Activated CD8-positive, alpha-beta memory T cell treated with anti-CD3 and anti-CD28 coated beads for 48 hours (primary cell): ENCODE data around the gene OR10AD1.
A peak's percentile ranks its signal among the peaks of the same experiment; 100 is the strongest.
"Not testable (repeated sequence)": the region's sequence is repeated elsewhere in the genome, so short reads cannot be mapped to it uniquely, and the experiment has no call there.

Experiments
- DNase-seq, 3 experiments: peaks; one replicate each; pipeline ENCODE4 v3.0.0-alpha.2; 2020; ENCODE audit warnings: low read depth in 2 of 3, low spot score in 2 of 3

OR10AD1 gene

DNA sequence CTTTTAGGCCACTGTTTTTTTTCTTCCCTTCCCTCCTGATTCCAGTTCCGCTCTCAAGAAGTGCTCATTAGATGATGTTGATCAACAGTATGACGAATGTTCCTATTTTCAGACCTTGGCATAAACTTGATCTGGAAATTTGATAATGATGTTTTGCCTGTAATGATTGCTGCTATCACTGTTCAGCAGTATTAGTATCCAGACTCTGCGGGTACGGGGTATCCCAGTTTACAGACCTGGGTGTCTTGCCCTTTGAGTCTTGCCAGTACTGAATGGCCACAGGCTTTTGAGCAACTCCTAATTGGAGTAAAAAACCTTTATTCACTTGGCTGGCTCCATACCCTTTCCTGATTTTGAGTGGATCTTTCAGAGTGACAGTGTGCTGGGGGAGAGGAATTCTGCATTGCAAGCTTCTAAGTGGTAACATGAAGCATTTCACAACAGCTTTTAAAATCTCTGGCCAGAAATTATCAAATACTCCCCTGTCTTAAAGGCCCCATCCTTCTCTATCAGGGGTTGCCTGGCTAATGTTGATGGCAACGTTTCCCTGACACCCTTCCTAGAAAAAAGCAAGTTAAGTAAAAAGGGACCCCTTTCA, 39.8 kb downstream of the OR10AD1 start:
- no peak for DNase-seq

DNA sequence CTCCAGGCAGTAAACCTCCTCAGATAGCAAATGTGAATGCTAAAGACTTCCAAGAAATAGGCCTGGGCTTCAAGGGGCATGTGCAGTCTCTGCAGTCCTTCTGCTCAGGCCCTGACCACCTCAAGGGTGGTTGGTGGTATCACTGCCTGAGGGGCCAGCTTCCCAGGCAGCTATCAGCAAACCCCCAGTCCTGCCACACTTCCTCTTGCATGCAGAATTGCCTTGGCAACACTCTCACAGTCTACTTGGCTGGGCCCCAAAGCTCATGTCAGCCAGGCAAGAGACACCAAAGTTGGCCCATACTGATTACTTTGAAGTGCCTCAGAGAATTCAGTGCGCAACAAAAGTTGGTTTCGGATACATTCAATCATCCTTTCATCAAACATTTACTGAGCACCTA, 42.3 kb downstream of the OR10AD1 start:
- no peak for DNase-seq

DNA sequence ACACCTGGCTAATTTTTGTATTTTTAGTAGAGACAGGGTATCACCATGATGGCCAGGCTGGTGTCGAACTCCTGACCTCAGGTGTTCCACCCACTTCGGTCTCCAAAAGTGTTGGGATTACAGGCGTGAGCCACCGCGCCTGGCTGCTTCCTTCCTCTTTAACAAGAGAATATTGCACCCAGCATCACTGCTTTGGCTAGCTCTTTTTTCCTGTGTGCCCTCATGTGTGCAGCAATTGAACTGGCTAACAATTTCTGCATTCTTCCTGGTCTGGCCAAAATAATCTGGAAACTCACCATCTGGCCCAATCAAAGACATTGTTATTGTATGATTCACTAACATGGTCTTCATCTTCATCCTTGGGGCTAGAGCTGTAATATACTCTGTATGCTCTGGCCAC, 43.0 kb downstream of the OR10AD1 start:
- no peak for DNase-seq

DNA sequence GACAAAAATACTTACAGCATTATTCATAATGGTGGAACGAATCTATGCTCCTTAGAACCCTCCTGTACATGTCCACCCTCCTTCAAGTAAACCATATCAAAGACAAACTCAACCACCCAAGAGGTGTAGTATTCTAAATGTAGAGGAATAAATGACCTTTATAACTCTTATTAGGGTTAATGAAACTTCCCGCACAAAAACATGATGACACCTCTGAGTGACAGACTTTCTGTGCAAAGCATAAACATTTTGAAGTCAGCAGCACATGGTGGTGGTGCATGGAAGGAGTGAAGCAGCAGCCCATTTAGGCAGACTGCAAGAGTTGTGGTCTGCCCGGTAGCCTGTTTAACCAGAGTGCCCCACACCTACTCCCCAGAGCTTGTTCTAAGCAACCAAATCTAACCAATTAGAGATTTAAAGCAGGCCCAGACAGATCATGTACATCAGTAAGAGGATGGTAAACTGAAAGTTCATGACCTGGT, 45.2 kb downstream of the OR10AD1 start:
- peak in 1 of 3 experiments; percentile 4 for DNase-seq

DNA sequence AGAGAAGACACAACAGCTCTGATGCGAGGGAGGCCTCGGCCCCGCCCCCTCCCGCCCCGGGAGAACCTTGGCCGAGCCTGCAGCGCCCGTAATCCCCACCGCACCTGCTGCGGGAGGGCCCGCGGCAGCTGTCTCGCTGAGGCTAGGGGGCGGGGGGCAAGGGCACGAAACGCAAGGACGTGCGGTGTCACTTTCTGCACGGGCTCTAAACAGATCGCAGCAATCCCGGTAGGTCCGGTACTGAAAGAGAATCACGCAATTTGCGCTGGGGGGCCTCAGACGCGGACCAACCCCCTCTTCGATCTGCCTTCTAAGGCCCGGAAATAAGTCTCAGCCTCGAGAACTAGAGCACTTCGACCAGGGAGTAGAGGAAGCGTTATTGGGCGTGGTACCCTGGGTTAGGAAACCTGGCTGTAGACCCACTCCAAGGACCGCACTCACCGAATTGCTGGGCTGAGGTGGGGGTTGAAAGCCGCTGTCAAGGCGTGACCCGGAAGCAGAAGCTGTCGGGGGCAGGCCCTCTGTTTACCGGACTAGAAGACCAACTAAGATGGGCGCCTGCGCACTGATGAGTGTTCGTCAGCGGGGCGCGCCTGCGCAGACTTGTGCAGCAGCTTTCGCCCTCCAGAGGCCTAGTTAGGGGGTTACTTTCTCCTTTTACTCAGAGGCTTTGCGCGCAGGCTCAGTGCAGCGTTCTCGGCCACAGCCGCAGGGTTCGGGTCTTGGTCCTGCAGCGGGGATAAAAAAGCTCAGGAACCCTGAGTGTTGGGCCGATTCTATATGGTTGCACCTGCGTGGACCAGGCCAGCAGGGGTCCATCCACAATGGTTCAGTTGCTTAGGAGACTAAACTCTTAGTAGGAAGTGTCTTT, 45.8 kb downstream of the OR10AD1 start, which contains the start of gene ASB8:
TSS of gene ASB8 (minus strand) at position 498 of the 871 bp plus-strand sequence. CDS start 4,019 bp downstream, outside the sequence.
- peak; percentile 90 to 98 (median 95) for DNase-seq

DNA sequence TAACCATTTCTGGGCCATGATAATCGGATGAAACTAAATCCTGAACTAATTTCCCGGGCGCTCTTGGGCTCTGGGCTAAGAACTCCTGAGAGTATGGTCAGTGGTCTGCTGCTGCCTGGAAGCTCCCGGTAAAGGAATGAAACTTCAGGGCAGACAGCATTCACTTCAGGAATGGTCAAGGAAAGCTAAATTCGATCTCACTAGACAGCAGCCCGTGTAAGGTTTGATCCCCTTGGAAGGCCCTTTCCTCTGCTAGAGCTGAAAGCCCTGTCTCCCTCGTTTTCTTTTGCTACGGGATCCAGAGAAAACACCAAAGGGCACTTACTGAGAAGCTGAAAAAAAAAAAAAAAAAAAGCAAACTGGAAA, 46.5 kb downstream of the OR10AD1 start:
- DNase-seq, result no peak

DNA sequence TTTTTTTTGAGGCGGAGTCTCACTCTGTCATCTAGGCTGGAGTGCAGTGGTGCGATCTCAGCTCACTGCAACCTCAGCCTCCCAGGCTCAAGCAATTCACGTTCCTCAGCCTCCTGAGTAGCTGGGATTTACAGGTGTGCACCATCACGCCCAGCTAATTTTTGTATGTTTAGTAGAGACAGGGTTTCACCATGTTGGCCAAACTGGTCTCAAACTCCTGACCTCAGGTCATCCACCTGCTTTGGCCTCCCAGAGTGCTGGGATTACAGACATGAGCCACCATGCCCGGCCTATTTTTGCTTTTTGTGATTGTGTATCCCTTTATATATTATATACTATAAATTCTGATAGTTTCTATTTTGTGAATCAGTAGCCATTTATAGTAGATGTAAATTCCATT, 47.3 kb downstream of the OR10AD1 start:
- DNase-seq, result not testable (repeated sequence)
